Mesodermal cell (in vitro differentiated cells): Measurements from ENCODE around the gene LTO1.
"Not testable (repeated sequence)": the region's sequence is repeated elsewhere in the genome, so short reads cannot be mapped to it uniquely, and the experiment has no call there.

ENCODE experiments used
- H3K27ac ChIP-seq: 2 replicates; pipeline ENCODE4 v1.7.0; 2013; ENCODE audit warnings: mild to moderate bottlenecking, low read depth, low read length, moderate library complexity; ENCODE audit not compliant: severe bottlenecking
- H3K36me3 ChIP-seq: 2 replicates; pipeline ENCODE4 v1.7.1; 2013; ENCODE audit warnings: mild to moderate bottlenecking, low read length, moderate library complexity; ENCODE audit not compliant: control insufficient read depth, insufficient read depth
- H3K4me1 ChIP-seq: one replicate; pipeline ENCODE4 v1.7.1; 2013; ENCODE audit warnings: mild to moderate bottlenecking, low read length; ENCODE audit not compliant: insufficient read depth, control insufficient read depth, poor library complexity, severe bottlenecking
- H3K4me3 ChIP-seq: 2 replicates; pipeline ENCODE4 v1.7.0; 2013; ENCODE audit warnings: low read length, control low read depth, mild to moderate bottlenecking; ENCODE audit not compliant: insufficient read depth, poor library complexity, severe bottlenecking; ENCODE audit errors: extremely low read depth
- H3K9me3 ChIP-seq: 2 replicates; pipeline ENCODE4 v1.7.1; 2013; ENCODE audit warnings: mild to moderate bottlenecking, low read length, moderate library complexity; ENCODE audit not compliant: control insufficient read depth
- WGBS, 2 experiments: methylation state at CpG; one replicate each; pipeline ENCODE4 v1.1.5; 2013; ENCODE audit warnings: missing lambda C conversion rate in 2 of 2; ENCODE audit not compliant: insufficient coverage in 2 of 2; 5-methylcytosine and 5-hydroxymethylcytosine counted together

The LTO1 gene

DNA sequence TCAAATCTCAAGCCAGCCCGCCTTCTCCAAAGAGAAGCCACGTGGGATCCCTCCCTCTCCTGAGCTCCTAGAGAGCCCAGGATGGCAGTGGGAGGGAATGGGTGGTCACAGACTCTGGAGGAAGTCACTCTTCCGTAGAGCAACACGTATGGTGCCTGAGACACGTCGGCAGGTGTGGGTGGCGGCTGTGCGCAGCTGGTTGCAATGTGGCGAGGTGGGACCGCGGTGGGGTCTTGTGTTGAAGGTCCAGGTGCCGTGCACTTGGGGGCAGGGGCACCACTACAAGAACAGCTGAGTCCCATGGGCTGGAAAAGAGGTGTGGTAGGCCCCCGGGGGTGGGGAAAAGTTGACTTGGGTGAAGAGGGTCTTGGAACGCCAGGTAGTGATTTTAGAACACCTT lies 47.6 kb downstream of the LTO1 start:
- H3K4me1 ChIP-seq, result no peaks in the 10 kb centered on the region

DNA sequence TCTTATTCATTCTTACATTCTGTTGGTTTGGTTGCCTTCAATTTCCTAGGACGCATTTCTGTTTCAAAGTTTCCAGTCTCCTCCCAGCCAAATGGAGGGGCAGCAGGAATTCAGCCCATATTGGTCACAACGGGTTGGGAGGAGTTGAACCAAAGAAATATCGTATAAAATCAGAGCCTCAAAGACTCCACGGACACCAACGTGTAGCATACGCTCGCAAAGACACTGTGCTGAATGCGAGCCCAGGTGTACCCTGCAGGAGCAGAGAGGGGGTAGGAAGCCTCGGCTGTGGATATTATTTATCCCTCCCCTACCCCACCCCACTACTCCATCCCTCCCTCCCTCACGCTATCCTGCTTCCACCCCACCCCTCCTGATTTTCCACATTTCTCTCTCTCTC lies 49.7 kb downstream of the LTO1 start:
- Histone ChIP-seq H3K4me3 (no peak overlapping the region), H3K9me3 (peaks cover 14% of the 10 kb centered on the region), H3K36me3 (no peaks in the 10 kb centered on the region), H3K4me1 (no peaks in the 10 kb centered on the region), H3K27ac (no peak overlapping the region)
- 89 to 90% methylated on average over 5 to 10 of the region's 10 CpGs for WGBS, 2 experiments

More for the DNA sequence above, 47.6 kb downstream of the LTO1 start:
- no peak overlapping the region for H3K4me3 ChIP-seq
- no peaks in the 10 kb centered on the region for H3K36me3 ChIP-seq
- H3K27ac ChIP-seq, result no peak overlapping the region
- H3K9me3 ChIP-seq, result peaks cover 14% of the 10 kb centered on the region
- whole genome bisulfite sequencing, 2 experiments, result 92 to 93% methylated on average over 12 of the region's 14 CpGs

DNA sequence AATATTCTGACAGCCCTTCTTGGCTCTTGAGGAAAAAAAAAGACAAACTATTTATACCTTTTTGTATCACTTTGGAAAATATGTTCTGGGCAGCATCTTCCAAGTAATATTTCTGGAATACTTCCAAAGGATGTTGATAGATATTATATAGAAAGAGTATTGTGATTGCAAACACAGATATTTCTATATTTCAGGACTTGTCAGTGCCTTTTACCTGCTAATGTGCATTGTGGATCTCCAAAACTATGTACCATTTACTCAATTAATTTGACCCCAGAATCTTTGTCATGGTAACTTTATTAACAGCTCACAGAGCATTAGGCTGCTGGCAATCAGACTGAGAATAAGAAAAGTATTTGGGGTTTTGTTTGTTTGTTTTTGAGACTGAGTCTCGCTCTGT lies 50.9 kb downstream of the LTO1 start:
- Histone ChIP-seq H3K4me3 (no peak overlapping the region), H3K4me1 (no peaks in the 10 kb centered on the region), H3K9me3 (peaks cover 6% of the 10 kb centered on the region), H3K36me3 (no peaks in the 10 kb centered on the region), H3K27ac (no peak overlapping the region)
- 92 to 100% methylated on average over 1 of the region's 1 CpG for WGBS, 2 experiments

DNA sequence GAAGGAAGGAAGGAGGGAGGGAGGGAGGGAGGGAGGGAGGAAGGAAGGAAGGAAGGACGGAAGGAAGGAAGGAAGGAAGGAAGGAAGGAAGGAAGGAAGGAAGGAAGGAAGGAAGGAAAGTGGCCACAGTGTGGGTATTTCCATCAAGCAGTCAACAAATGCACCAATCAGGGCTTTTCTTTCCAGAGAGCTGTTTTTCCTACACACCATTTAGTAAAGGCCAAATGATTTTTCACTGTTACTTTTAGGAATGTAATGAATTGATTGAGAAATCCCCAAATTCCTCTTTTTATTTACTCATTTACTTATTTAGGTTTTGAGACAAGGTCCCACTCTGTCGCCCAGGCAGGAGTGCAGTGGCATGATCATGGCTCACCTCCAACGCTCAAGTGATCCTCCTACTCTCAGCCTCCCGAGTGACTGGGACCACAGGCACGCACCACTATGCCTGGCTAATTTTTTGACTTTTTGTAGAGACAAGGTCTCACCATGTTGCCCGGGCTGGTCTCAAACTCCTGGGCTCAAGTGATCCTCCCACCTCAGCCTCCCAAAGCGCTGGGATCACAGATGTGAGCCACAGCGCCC lies 53.0 kb downstream of the LTO1 start:
- H3K4me1 ChIP-seq, H3K9me3 ChIP-seq, H3K27ac ChIP-seq, H3K4me3 ChIP-seq, H3K36me3 ChIP-seq: not testable (repeated sequence)
- WGBS, 2 experiments, result 87 to 93% methylated on average over 4 to 5 of the region's 8 CpGs

DNA sequence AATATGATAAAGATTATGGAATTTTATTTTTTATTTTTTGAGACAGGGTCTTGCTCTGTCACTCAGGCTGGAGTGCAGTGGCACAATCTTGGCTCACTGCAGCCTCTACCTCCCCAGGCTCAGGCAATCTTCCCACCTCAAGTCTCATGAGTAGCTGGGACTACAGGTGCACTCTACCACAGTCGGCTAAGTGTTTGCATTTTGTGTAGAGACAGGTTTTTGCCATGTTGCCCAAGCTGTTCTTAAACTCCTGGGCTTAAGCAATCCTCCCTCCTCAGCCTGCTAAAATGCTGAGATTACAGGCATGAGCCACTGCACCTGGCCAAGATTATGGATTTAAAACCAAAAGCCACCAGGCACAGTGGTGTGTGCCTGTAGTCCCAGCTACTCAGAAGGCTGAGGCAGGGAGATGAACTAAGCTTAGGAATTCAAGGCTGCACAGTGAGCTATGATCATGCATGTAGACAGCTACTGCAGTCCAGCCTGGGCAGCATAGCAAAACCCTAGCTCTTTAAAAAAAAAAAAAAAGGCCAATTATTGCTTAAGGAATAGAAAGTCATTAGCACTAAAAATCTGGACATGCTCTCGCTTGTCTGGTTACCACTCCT lies 54.4 kb downstream of the LTO1 start:
- Histone ChIP-seq H3K4me3 (no peak overlapping the region), H3K9me3 (no peaks in the 10 kb centered on the region), H3K4me1 (peaks cover 2% of the 10 kb centered on the region), H3K27ac (no peak overlapping the region), H3K36me3 (no peaks in the 10 kb centered on the region)
- WGBS, 2 experiments, result 88 to 100% methylated on average over 1 of the region's 2 CpGs

DNA sequence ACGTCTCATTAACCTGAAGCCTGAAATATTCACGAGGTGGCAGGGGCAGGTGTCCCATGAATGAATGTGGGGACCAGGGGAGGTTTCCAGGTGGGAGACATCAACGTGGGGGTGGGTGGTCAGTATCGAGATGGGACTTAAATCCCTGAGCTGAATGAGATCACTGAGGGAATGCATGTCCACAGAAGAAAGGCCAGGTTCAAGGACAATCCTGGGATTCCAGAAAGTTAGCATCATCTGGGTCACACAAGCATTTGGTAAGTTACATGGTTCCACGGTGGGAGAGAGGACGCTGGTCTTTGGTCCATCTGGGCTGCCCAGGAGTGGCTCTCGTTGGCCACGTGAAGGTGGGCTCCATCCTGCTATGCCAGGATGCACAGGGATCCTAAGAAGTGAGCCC lies 56.9 kb downstream of the LTO1 start:
- Histone ChIP-seq H3K36me3 (no peaks in the 10 kb centered on the region), H3K27ac (no peak overlapping the region), H3K4me3 (no peak overlapping the region), H3K9me3 (no peaks in the 10 kb centered on the region), H3K4me1 (peaks cover 3% of the 10 kb centered on the region)
- 89 to 92% methylated on average over 8 of the region's 8 CpGs for WGBS, 2 experiments

DNA sequence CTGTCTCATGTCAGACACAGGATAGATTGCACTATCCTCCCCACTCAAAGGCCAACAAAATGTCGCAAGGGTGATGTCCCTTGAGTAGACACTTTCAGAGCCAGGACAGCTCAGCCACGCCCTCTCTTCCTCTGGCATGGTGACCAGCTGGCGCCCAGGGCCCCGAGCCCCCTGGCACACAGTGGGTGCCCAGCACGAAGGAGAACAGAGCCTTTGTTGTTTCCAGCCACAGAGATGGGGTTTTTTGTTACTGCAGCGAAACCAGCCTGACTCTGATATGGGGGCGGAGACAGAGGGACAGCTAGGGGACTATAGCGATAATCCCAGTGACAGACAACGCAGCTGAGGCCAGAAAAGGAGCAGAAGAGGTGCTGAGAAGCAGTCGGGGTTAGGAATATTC lies 57.5 kb downstream of the LTO1 start:
- H3K4me1 ChIP-seq, result peaks cover 3% of the 10 kb centered on the region
- no peak overlapping the region for H3K4me3 ChIP-seq
- no peaks in the 10 kb centered on the region for H3K36me3 ChIP-seq
- no peak overlapping the region for H3K27ac ChIP-seq
- no peaks in the 10 kb centered on the region for H3K9me3 ChIP-seq
- 90 to 94% methylated on average over 10 of the region's 10 CpGs for whole genome bisulfite sequencing, 2 experiments

DNA sequence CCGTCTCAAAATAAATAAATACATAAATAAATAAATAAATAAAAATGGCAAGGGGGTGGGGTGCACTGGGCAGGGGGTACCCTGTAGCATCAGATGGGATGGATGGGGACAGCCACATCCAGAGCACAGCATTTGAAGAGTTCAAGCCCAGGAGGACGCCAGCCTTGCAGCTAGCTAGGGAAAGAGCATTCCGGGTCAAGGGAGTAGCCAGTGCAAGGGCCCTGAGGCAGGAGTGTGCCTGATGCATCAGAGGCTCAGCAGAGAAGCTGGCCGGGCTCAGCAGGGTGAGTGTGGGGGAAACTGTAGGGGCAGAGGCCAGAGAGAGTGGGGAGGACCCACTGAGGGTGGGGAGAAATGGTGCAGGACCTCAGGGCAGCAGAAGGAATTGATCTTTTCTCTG lies 57.9 kb downstream of the LTO1 start:
- H3K9me3 ChIP-seq, result no peaks in the 10 kb centered on the region
- WGBS, 2 experiments, result 85 to 88% methylated on average over 3 of the region's 4 CpGs
- H3K4me1 ChIP-seq, result peaks cover 3% of the 10 kb centered on the region

More for the DNA sequence above, 57.9 kb downstream of the LTO1 start:
- H3K36me3 ChIP-seq, result no peaks in the 10 kb centered on the region
- no peak overlapping the region for H3K27ac ChIP-seq
- no peak overlapping the region for H3K4me3 ChIP-seq
